K562 (cell line): ENCODE data around the gene DLGAP1.

Source experiments
- CTCF ChIP-seq, 3 experiments: IDR thresholded peaks in 2 of 3; conservative IDR thresholded peaks in 1 of 3; 2 replicates each; pipeline ENCODE4 v1.5.1; 2011 to 2012; ENCODE audit warnings: low read length in 3 of 3, mild to moderate bottlenecking in 3 of 3, control low read depth in 2 of 3, improper control_type of control experiment in 1 of 3, inconsistent platforms in 1 of 3, low read depth in 1 of 3, mixed read lengths in 1 of 3, moderate library complexity in 1 of 3; ENCODE audit not compliant: insufficient read depth in 2 of 3
- E2F1 ChIP-seq: sonication (generic); formaldehyde crosslinking; IDR thresholded peaks from 2 replicates; pipeline ENCODE4 v1.8.1; 2023; ENCODE audit warnings: mild to moderate bottlenecking, missing genetic modification reagents, moderate library complexity
- FOXA1 ChIP-seq: fragments of 450-650 bp; IDR thresholded peaks from 2 replicates; pipeline ENCODE4 v1.6.1; 2016; ENCODE audit warnings: mild to moderate bottlenecking, borderline replicate concordance
- FOXK2 ChIP-seq, 2 experiments: fragments of 450-650 bp; IDR thresholded peaks in 1 of 2; conservative IDR thresholded peaks in 1 of 2; 2 replicates each; pipeline ENCODE4 v1.6.1; 2016; ENCODE audit warnings: low read depth in 2 of 2, mild to moderate bottlenecking in 1 of 2
- GMEB1 ChIP-seq: fragments of 250-450 bp; sonication (Bioruptor Pico); IDR thresholded peaks from 2 replicates; pipeline ENCODE4 v1.4.0; 2020; ENCODE audit warnings: mild to moderate bottlenecking
- MAZ ChIP-seq, 2 experiments: fragments of 450-650 bp in 1 of 2; sonication (generic) in 1 of 2; formaldehyde crosslinking; IDR thresholded peaks in 1 of 2; conservative IDR thresholded peaks in 1 of 2; 2 replicates each; pipeline versions ENCODE4 v1.4.0 to v1.5.0; 2020; ENCODE audit warnings: mild to moderate bottlenecking in 1 of 2, missing genetic modification reagents in 1 of 2
- MNT ChIP-seq, 2 experiments: fragments of 450-650 bp; conservative IDR thresholded peaks; 2 replicates each; pipeline ENCODE4 v1.6.1; 2017; ENCODE audit warnings: mild to moderate bottlenecking in 2 of 2, moderate library complexity in 2 of 2

GRCh38 chr18:3966642-3967358 lies 488.3 kb downstream of the DLGAP1 start:
- TF ChIP-seq FOXA1: no peak
- TF ChIP-seq MAZ (CRISPR knock-in tag; conservative IDR thresholded peaks at IDR 0.05 in 1 of 2, IDR thresholded peaks at IDR 0.05 in 1 of 2): no peak
- TF ChIP-seq FOXK2 (conservative IDR thresholded peaks at IDR 0.05 in 1 of 2, IDR thresholded peaks at IDR 0.05 in 1 of 2; ENCODE audit: low read depth in 2 of 2): no peak
- TF ChIP-seq GMEB1 (CRISPR knock-in tag): no peak
- TF ChIP-seq CTCF (IDR thresholded peaks at IDR 0.05 in 2 of 3, conservative IDR thresholded peaks at IDR 0.05 in 1 of 3; ENCODE audit: insufficient read depth in 2 of 3, low read depth in 1 of 3, low read length in 3 of 3): no peak
- TF ChIP-seq MNT (conservative IDR thresholded peaks at IDR 0.05): no peak
- no peak for TF ChIP-seq E2F1 (CRISPR knock-in tag)
